HepG2 (cell line): ENCODE results near the gene APOC4. TPM values are rescaled to one million over a fixed set of nuclear protein-coding genes. Genes with fewer than 3 reads are reported as not detected.
A peak's percentile ranks its signal among the peaks of the same experiment; 100 is the strongest.

ENCODE experiments used
- ATAC-seq: fragments of 200-7000 bp; cut with Tn5 transposase; 3 replicates; pipeline ENCODE4 v1.9.1; 2020; ENCODE audit warnings: mild to moderate bottlenecking, moderate library complexity
- BruUV-seq: library from RNA; stranded (reverse); fragments of 400-500 nt; replicated peaks from 2 replicates; lab custom pipeline; 2021; lab: Mats Ljungman, UMichigan
- CTCF ChIA-PET: fragments of 300-600 bp; formaldehyde crosslinking; extraction: SDS; loops from one replicate; lab custom pipeline; 2021; ENCODE audit warnings: low total read pairs, inconsistent platforms, low intra/inter-chr PET ratio; lab: Yijun Ruan, JAX
- POLR2A ChIA-PET: fragments of 350-600 bp; sonication (Branson Sonifier 250); formaldehyde crosslinking; loops from one replicate; lab custom pipeline; 2020; ENCODE audit warnings: antibody characterized with exemption, inconsistent platforms; lab: Yijun Ruan, JAX
- DNase-seq: peaks from one replicate; pipeline ENCODE4 v3.0.0-alpha.2; 2015; ENCODE audit warnings: low spot score
- FAIRE-seq: peaks from 3 replicates; lab custom pipeline; 2011; peaks lifted over from hg19 to GRCh38; lab: Jason Lieb, UNC
- H2AFZ ChIP-seq: one replicate; pipeline ENCODE4 v1.6.1; 2011; ENCODE audit warnings: low read length, inconsistent platforms
- H3K27ac ChIP-seq: fragments of 300-600 bp; 3 replicates; pipeline ENCODE4 v1.8.0; 2011; ENCODE audit warnings: mixed run types, mild to moderate bottlenecking, mixed read lengths, low read length, inconsistent platforms; ENCODE audit not compliant: insufficient read depth; ENCODE audit errors: extremely low read length
- H3K27me3 ChIP-seq, 2 experiments: fragments of 200-600 bp in 1 of 2; 2 replicates in 1 of 2; 3 replicates in 1 of 2; pipeline versions ENCODE4 v1.6.0 to v1.8.0; 2011; ENCODE audit warnings: low read length in 2 of 2, mild to moderate bottlenecking in 2 of 2, moderate library complexity in 2 of 2, inconsistent platforms in 1 of 2; ENCODE audit not compliant: insufficient read depth in 2 of 2, control insufficient read depth in 1 of 2
- H3K36me3 ChIP-seq, 2 experiments: fragments of 200-600 bp in 1 of 2; replicated peaks in 1 of 2; 2 replicates in 1 of 2; 3 replicates in 1 of 2; pipeline versions ENCODE4 v1.5.1 to v1.8.0; 2011; ENCODE audit warnings: low read length in 2 of 2, inconsistent platforms in 1 of 2; ENCODE audit not compliant: insufficient read depth in 2 of 2, control insufficient read depth in 1 of 2
- H3K4me1 ChIP-seq: 2 replicates; pipeline ENCODE4 v1.5.1; 2012; ENCODE audit warnings: low read length, inconsistent platforms; ENCODE audit not compliant: insufficient read depth
- H3K4me2 ChIP-seq: 2 replicates; pipeline ENCODE4 v1.6.0; 2011; ENCODE audit warnings: low read depth, low read length, inconsistent platforms
- H3K4me3 ChIP-seq, 3 experiments: fragments of 200-600 bp in 1 of 3; sonication (generic), shearing (Covaris generic) in 1 of 3; replicated peaks in 1 of 3; 2 replicates each; pipeline ENCODE4 v1.5.1; 2011 to 2016; ENCODE audit warnings: low read length in 3 of 3, inconsistent platforms in 2 of 3, low read depth in 2 of 3, mild to moderate bottlenecking in 2 of 3, control low read depth in 1 of 3, mixed read lengths in 1 of 3; ENCODE audit not compliant: insufficient read depth in 1 of 3
- H3K79me2 ChIP-seq: one replicate; pipeline ENCODE4 v1.6.1; 2011; ENCODE audit warnings: low read length, inconsistent platforms; ENCODE audit not compliant: insufficient read depth
- H3K9ac ChIP-seq: 2 replicates; pipeline ENCODE4 v1.6.0; 2011; ENCODE audit warnings: mild to moderate bottlenecking, low read depth, low read length, inconsistent platforms; ENCODE audit not compliant: insufficient read depth
- H3K9me3 ChIP-seq: 2 replicates; pipeline ENCODE4 v1.5.1; 2012; ENCODE audit warnings: mild to moderate bottlenecking, low read length
- H4K20me1 ChIP-seq: 2 replicates; pipeline ENCODE4 v1.6.0; 2011; ENCODE audit warnings: inconsistent platforms, mild to moderate bottlenecking, low read length, moderate library complexity; ENCODE audit not compliant: insufficient read depth
- HDAC6 ChIP-seq: fragments of 200-600 bp; sonication (generic); IDR thresholded peaks from 2 replicates; pipeline ENCODE4 v1.7.0; 2017; ENCODE audit warnings: mild to moderate bottlenecking, antibody characterized with exemption, low read length, low read depth
- HHEX ChIP-seq: IDR thresholded peaks from 2 replicates; pipeline ENCODE4 v1.6.1; 2016; ENCODE audit warnings: control low read depth
- KLF13 ChIP-seq: sonication (generic); formaldehyde crosslinking; IDR thresholded peaks from 2 replicates; pipeline ENCODE4 v1.4.0; 2020; ENCODE audit warnings: mild to moderate bottlenecking, missing genetic modification reagents
- RNF2 ChIP-seq: fragments of 450-650 bp; conservative IDR thresholded peaks from 2 replicates; pipeline ENCODE4 v1.6.1; 2016; ENCODE audit warnings: low read depth
- SALL1 ChIP-seq: sonication (generic); formaldehyde crosslinking; IDR thresholded peaks from 2 replicates; pipeline ENCODE4 v1.8.0; 2022; ENCODE audit warnings: mild to moderate bottlenecking, missing genetic modification reagents
- ZBTB3 ChIP-seq: sonication (generic); formaldehyde crosslinking; IDR thresholded peaks from 2 replicates; pipeline ENCODE4 v1.4.0; 2020; ENCODE audit warnings: low read depth, mild to moderate bottlenecking, moderate library complexity, missing genetic modification reagents, borderline replicate concordance
- WGBS: methylation state at CpG from one replicate; pipeline ENCODE4 v1.1.6; 2017; ENCODE audit warnings: low lambda C conversion rate; 5-methylcytosine and 5-hydroxymethylcytosine counted together
- in situ Hi-C: cut with HindIII; loops from 2 replicates; pipeline ENCODE4 v1.10.0; 2017; ENCODE audit warnings: low pct_unique_long_range_greater_than_20kb; ENCODE audit not compliant: extremely low pct_ligation_motif_present
- intact Hi-C: fragments of 100-400 bp; cut with micrococcal nuclease; formaldehyde crosslinking; loops from one replicate; pipeline ENCODE4 v1.10.0; 2022; ENCODE audit not compliant: unreplicated experiment
- polyA plus RNA-seq, 8 experiments: library from polyadenylated mRNA; depleted of rRNA in 3 of 8; stranded (reverse) in 7 of 8; unstranded in 1 of 8; fragments of >200 nt; fragmentation: Illumina TruSeq in 4 of 8; extraction: Trizol in 4 of 8; gene quantifications; 2 replicates each; pipeline versions ENCODE4 v1.2.1 to v1.2.3, GENCODE V29; 2011 to 2016; ENCODE audit warnings: low read depth in 4 of 8, missing spikeins in 1 of 8, mixed read lengths in 1 of 8; ENCODE audit not compliant: insufficient read depth in 1 of 8
- total RNA-seq, 5 experiments: library from RNA; depleted of rRNA; stranded (reverse); fragments of >200 nt; fragmentation: Illumina TruSeq; extraction: Trizol; gene quantifications; 2 replicates each; pipeline ENCODE4 v1.2.3, GENCODE V29; 2016; ENCODE audit warnings: low read depth in 1 of 5
- TF ChIP-seq, protein P1 (sequence below): sonication (generic); formaldehyde crosslinking; IDR thresholded peaks from 2 replicates; pipeline ENCODE4 v1.4.0; 2020; ENCODE audit warnings: mild to moderate bottlenecking, missing genetic modification reagents
- TF ChIP-seq, protein P2 (sequence below): IDR thresholded peaks from 2 replicates; pipeline ENCODE4 v1.6.1; 2012; ENCODE audit warnings: low read length, improper control_type of control experiment
- TF ChIP-seq, protein P3 (sequence below): sonication (generic); formaldehyde crosslinking; IDR thresholded peaks from 2 replicates; pipeline ENCODE4 v1.4.0; 2020; ENCODE audit warnings: mild to moderate bottlenecking, missing genetic modification reagents
- TF ChIP-seq, protein P4 (sequence below): sonication (generic); formaldehyde crosslinking; IDR thresholded peaks from 2 replicates; pipeline ENCODE4 v1.8.1; 2023; ENCODE audit warnings: missing genetic modification reagents, mild to moderate bottlenecking, borderline replicate concordance

Gene APOC4
- total and polyA plus RNA-seq, 2 of the 13 experiments (the other 11 are each of a cell fraction or from before 2014, with no cell fraction given): 0.46 TPM; not detected in 1

DNA sequence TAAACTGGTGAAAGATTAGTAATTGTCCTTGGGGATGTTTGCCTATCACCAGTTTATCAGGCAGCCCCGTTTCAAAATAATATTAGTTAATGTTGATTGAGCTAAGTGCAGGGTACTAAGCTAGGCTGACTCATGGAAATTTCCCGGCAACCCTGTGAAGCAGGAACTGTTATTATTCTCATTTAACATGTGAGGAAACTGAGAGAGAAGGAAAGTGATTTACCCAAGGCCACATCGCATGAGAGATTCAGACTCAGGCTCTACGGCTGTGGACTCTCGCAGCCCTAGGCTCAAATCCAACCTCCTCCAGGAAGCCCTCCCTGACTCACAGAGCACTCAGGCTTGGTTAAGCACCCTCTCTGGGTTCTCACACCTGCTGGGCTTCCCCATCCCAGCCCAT is 32.8 kb downstream of the APOC4 start:
- Histone ChIP-seq H4K20me1 (no peaks in the 10 kb centered on the region), H3K4me3 (no peak overlapping the region), H3K27ac (peak overlapping the region; percentile 44), H3K79me2 (no peaks in the 10 kb centered on the region), H3K36me3 (peaks cover 40 to 64% of the 10 kb centered on the region in 2 experiments), H3K27me3 (no peaks in the 10 kb centered on the region), H3K9ac (no peak overlapping the region), H3K9me3 (no peaks in the 10 kb centered on the region), H3K4me1 (peaks cover 18% of the 10 kb centered on the region), H3K4me2 (no peak overlapping the region), H2AFZ (no peak overlapping the region)
- FAIRE-seq (no peak), DNase-seq (no peak), ATAC-seq (no peak; the same call in 1 of the 3 replicates)
- POLR2A ChIA-PET: interaction anchor here (1.2 kb wide), 1 partner anchor 69 kb away, joined by 3 read pairs; the partner anchor contains the start of gene APOE
- intact Hi-C loops: no loop called here
- no TSS peak for BruUV-seq
- WGBS: 77% methylated on average over 5 of the region's 5 CpGs
- in situ Hi-C loops: no loop called here
- CTCF ChIA-PET: no interaction called here
- TF ChIP-seq HHEX (CRISPR knock-in tag) (no peak), KLF13 (CRISPR knock-in tag) (no peak), SALL1 (CRISPR knock-in tag) (no peak), RNF2 (no peak), HDAC6 (no peak), ZBTB3 (no peak)
- TF ChIP-seq, protein P1, sequence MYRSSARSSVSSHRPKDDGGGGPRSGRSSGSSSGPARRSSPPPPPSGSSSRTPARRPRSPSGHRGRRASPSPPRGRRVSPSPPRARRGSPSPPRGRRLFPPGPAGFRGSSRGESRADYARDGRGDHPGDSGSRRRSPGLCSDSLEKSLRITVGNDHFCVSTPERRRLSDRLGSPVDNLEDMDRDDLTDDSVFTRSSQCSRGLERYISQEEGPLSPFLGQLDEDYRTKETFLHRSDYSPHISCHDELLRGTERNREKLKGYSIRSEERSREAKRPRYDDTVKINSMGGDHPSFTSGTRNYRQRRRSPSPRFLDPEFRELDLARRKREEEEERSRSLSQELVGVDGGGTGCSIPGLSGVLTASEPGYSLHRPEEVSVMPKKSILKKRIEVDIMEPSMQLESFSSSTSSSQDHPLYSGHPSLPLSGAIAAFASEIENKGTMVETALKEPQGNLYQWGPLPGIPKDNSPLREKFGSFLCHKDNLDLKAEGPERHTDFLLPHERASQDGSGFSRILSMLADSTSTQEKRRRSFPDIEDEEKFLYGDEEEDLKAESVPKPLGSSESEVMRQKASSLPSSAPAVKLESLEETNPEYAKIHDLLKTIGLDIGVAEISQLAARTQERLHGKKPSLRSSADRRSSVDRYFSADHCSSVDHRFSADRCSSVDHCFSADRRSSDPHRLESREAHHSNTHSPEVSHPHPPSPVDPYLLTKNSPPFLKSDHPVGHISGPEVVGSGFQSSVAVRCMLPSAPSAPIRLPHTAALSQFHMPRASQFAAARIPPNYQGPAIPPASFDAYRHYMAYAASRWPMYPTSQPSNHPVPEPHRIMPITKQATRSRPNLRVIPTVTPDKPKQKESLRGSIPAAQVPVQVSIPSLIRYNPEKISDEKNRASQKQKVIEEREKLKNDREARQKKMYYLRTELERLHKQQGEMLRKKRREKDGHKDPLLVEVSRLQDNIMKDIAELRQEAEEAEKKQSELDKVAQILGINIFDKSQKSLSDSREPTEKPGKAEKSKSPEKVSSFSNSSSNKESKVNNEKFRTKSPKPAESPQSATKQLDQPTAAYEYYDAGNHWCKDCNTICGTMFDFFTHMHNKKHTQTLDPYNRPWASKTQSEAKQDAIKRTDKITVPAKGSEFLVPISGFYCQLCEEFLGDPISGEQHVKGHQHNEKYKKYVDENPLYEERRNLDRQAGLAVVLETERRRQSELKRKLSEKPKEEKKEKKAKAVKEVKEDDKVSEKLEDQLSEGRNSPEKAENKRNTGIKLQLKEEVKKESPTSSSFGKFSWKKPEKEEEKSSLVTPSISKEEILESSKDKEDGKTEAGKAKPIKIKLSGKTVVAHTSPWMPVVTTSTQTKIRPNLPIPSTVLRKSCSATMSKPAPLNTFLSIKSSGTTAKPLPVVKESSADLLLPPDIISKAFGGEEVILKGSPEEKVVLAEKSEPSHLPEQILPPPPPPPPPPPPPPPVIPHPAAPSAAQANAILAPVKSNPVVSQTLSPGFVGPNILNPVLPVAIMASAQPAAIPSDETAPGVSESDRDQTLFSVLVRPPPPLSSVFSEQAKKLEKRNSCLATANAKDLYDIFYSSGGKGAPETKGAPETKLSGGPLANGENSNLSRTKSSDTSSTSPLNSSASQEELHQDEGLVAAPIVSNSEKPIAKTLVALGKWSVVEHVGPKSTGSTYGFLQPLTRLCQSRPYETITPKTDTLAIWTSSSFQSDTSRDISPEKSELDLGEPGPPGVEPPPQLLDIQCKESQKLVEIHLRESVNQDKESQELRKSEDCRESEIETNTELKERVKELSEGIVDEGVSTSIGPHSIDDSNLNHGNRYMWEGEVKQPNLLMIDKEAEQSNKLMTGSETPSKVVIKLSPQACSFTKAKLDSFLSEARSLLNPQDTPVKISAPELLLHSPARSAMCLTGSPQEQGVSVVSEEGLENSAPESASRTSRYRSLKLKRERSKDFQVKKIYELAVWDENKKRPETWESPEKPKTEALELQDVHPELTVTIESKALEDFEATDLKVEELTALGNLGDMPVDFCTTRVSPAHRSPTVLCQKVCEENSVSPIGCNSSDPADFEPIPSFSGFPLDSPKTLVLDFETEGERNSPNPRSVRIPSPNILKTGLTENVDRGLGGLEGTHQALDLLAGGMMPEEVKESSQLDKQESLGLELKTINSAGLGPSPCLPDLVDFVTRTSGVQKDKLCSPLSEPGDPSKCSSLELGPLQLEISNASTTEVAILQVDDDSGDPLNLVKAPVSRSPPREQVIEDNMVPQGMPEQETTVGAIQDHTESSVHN (CRISPR knock-in tag): no peak
- TF ChIP-seq, protein P2, sequence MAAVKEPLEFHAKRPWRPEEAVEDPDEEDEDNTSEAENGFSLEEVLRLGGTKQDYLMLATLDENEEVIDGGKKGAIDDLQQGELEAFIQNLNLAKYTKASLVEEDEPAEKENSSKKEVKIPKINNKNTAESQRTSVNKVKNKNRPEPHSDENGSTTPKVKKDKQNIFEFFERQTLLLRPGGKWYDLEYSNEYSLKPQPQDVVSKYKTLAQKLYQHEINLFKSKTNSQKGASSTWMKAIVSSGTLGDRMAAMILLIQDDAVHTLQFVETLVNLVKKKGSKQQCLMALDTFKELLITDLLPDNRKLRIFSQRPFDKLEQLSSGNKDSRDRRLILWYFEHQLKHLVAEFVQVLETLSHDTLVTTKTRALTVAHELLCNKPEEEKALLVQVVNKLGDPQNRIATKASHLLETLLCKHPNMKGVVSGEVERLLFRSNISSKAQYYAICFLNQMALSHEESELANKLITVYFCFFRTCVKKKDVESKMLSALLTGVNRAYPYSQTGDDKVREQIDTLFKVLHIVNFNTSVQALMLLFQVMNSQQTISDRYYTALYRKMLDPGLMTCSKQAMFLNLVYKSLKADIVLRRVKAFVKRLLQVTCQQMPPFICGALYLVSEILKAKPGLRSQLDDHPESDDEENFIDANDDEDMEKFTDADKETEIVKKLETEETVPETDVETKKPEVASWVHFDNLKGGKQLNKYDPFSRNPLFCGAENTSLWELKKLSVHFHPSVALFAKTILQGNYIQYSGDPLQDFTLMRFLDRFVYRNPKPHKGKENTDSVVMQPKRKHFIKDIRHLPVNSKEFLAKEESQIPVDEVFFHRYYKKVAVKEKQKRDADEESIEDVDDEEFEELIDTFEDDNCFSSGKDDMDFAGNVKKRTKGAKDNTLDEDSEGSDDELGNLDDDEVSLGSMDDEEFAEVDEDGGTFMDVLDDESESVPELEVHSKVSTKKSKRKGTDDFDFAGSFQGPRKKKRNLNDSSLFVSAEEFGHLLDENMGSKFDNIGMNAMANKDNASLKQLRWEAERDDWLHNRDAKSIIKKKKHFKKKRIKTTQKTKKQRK: no peak
- TF ChIP-seq, protein P3, sequence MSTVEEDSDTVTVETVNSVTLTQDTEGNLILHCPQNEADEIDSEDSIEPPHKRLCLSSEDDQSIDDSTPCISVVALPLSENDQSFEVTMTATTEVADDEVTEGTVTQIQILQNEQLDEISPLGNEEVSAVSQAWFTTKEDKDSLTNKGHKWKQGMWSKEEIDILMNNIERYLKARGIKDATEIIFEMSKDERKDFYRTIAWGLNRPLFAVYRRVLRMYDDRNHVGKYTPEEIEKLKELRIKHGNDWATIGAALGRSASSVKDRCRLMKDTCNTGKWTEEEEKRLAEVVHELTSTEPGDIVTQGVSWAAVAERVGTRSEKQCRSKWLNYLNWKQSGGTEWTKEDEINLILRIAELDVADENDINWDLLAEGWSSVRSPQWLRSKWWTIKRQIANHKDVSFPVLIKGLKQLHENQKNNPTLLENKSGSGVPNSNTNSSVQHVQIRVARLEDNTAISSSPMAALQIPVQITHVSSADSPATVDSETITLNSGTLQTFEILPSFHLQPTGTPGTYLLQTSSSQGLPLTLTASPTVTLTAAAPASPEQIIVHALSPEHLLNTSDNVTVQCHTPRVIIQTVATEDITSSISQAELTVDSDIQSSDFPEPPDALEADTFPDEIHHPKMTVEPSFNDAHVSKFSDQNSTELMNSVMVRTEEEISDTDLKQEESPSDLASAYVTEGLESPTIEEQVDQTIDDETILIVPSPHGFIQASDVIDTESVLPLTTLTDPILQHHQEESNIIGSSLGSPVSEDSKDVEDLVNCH (CRISPR knock-in tag): no peak
- TF ChIP-seq, protein P4, sequence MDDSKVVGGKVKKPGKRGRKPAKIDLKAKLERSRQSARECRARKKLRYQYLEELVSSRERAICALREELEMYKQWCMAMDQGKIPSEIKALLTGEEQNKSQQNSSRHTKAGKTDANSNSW (CRISPR knock-in tag): no peak
